HG03045 (cell line): ENCODE data around the gene AUP1.
A peak's percentile ranks its signal among the peaks of the same experiment; 100 is the strongest.

Experiments used
- ATAC-seq: cut with Tn5 transposase; IDR thresholded peaks from one replicate; pipeline ENCODE4 v1.9.1; 2021; ENCODE audit warnings: mild to moderate bottlenecking, moderate library complexity; ENCODE audit not compliant: unreplicated experiment

AUP1 gene

GRCh38 chr2:74536166-74536950, 6.9 kb upstream of the AUP1 start:
- no peak for ATAC-seq

GRCh38 chr2:74535440-74535965, 6.0 kb upstream of the AUP1 start:
- no peak for ATAC-seq

GRCh38 chr2:74534411-74534810, 4.9 kb upstream of the AUP1 start:
- no peak for ATAC-seq

- no peak for ATAC-seq
These were observed 4.0 kb upstream of the AUP1 start for GRCh38 chr2:74533464-74533863.

GRCh38 chr2:74532222-74532621, 2.7 kb upstream of the AUP1 start:
- ATAC-seq = no peak

- no peak for ATAC-seq
These were observed 2.2 kb upstream of the AUP1 start for GRCh38 chr2:74531666-74532065.

- peak; percentile 21 for ATAC-seq
These were observed 1.0 kb upstream of the AUP1 start for GRCh38 chr2:74530239-74531187.

- ATAC-seq = peak; percentile 13
These were observed 728 bp downstream of the AUP1 start for GRCh38 chr2:74528600-74529356.

- ATAC-seq = no peak
These were observed 1.8 kb downstream of the AUP1 start for GRCh38 chr2:74527741-74528140.

DNA sequence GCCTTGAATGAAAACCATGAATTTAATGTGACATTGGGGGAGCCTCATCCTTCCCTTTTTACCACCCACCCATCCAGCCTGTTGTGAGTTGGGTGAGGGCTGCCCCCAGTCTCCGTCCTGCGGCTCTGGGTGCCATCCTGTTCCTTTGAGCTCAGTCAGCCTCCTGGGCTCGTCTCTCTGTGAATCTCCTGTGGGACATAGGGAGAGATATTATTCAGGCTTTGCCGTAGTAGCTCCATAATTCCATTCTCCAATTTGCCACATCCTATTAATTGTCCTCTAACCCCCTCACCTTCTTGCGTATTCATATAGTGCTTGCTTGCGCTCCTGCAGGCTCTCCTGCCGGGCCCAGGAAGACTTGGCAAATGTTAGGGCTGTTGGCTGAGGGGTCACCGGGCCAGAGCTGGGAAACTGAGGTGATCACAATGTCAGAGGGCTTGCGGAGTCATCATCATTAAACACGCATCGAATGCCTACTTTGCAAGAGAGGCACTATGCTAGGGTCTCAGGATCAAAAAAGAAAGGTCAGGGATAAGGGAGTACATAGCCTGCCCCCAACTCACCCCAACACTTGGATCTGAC, 2.8 kb downstream of the AUP1 start:
- no peak for ATAC-seq

DNA sequence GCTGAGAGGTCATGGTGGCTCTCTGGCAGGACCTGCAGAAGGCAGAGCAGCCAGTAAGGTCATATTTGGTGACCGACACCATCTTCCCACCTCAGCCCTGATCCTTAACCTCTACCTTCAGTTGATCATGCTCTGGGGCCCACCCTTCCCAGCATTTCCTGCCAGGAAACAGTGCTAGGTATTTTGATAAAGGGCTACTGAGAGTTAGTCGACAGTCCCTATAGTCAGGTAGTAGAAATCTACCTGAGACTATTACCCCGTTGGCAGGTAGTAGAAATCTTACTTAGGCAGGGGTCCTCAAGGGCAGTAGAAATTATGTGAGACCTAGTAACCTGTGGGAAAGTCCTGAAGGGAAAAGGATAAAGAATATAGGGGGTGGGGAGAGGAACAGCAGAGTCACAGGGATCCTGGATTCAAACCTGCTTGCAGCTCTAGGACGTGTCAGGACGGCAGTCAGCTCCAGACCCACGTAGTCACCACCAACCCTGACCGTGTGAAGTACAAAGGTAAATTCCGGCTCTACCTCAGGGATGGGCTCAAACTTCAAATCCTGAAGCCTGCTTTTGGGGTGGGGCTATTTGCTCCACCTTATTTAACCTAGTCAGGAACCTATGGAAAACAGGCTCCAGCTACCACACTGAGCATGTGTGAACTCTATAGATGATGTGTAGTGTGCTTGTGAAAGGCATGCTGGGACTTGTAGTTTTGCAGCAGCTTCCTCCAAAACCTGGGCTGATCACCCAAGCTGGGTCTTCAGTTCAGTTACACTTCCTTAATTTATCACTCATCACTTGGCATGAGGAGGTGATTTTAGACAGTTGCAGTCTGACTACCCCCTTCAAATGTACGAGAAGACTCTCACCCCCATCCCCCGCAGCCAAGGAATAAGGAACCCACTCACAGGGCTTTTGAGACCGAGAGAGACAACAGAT, 3.5 kb downstream of the AUP1 start, which contains the start of gene DQX1:
Gene DQX1 (minus strand): TSS at position 515 of the 932 bp plus-strand sequence. CDS start 502 bp downstream, at position 13.
- ATAC-seq = no peak

DNA sequence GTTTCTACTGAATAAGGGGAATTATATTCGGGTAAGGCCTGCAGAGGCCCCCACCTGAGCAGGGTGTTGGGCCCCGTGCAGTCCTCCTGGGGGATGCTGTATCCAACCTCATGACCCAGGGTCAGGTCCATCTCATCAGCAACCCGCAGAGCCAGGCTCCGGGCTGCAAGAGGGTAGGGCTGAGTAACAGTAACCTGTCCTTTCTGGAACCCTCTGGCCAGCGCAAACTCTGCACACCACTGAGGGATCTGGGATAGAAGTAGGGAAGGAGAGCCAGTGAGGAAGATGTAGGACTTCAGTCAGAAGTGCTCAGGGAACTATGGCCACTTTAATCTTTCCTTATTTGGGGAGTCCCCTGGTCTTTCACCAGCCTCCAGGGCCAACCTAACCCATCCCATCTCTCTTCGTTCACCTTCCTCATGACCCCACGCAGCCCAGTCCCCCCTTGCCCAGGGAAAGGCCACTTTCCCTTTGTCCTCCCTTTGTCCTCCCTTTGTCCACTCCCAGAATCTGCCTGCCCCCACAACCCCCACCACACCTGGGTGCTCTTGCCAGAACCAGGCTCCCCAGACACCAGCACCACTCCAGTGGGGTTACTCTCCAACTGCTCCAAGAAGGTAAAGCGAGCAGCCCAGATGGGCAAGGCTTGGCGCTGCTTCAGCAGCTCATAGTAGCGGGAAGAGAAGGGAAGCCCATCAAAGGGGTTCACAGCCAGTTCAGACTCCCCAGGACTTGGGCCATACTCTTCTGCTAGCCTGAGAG, 4.4 kb downstream of the AUP1 start:
- no peak for ATAC-seq

- ATAC-seq = no peak
These were observed 5.5 kb downstream of the AUP1 start for GRCh38 chr2:74524005-74524404.

GRCh38 chr2:74522516-74522915, 7.0 kb downstream of the AUP1 start:
- ATAC-seq = no peak

- ATAC-seq = no peak
These were observed 12.9 kb downstream of the AUP1 start for GRCh38 chr2:74516650-74517049.

DNA sequence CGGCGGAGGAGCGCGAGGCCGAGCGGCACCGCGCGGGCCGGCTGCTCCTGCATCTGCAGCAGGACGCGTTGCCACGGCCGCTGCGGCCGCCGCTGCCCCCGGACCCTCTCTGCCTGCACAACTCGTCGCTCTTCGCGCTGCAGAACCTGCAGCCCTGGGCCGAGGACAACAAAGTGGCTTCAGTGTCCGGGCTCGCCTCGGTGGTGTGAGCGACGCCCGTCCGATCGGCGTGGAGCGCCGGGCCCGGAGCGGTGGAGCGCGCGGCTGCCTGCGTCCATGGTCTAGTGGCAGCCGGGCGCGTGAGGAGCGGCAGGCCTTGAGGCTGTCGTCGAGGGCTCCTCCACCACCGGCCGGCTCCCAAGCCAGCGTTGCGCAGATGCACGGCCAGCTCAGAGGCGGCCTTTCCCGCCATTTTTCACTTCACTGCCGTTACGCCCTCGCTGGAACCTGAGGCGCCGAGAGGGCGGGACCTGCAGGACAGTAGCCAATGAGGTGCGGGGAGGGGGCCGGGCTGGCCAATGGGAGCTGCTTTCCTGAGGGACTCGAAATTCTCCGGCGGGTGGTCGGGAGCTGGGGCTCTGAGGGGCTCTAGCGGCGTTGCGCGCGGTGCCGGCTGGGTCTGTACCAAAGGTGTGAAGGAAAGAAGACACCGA, 13.4 kb downstream of the AUP1 start:
- peak; percentile 45 for ATAC-seq

- no peak for ATAC-seq
These were observed 14.1 kb downstream of the AUP1 start for GRCh38 chr2:74515271-74515980.
